Activated CD4-positive, alpha-beta T cell treated with anti-CD3 and anti-CD28 coated beads, Interleukin-2, Interleukin-6, amounts not matched to agents 100 ng/mL and 50 ng/mL, durations not matched to agents 16 hours and 8 hours (primary cell): ENCODE results near the gene POLE2.

Experiments
- DNase-seq: peaks from one replicate; pipeline ENCODE4 v3.0.0-alpha.2; 2020

The POLE2 gene

GRCh38 chr14:49615776-49616175 lies 72.2 kb downstream of the POLE2 start:
- no peak for DNase-seq

GRCh38 chr14:49614196-49614595 lies 73.8 kb downstream of the POLE2 start:
- DNase-seq, result no peak

- DNase-seq, result no peak
Measured at GRCh38 chr14:49612671-49613070, 75.3 kb downstream of the POLE2 start.

GRCh38 chr14:49612251-49612650 lies 75.8 kb downstream of the POLE2 start:
- no peak for DNase-seq

- no peak for DNase-seq
Measured at GRCh38 chr14:49607583-49607982, 80.4 kb downstream of the POLE2 start.

- DNase-seq, result peak; percentile 91
Measured at GRCh38 chr14:49598485-49599300, 89.3 kb downstream of the POLE2 start, which contains the start of gene LRR1. TSS of gene LRR1 (plus strand) at chr14:49598940. CDS start at chr14:49599021, 81 bp downstream.

- DNase-seq, result no peak
Measured at GRCh38 chr14:49598189-49598484, 89.9 kb downstream of the POLE2 start.

- DNase-seq, result no peak
Measured at GRCh38 chr14:49594347-49595091, 93.5 kb downstream of the POLE2 start.
